Activated gamma-delta T cell treated with Interleukin-2 at 50 U/mL for 16 hours (primary cell): ENCODE results near the gene CABP4.
A peak's percentile ranks its signal among the peaks of the same experiment; 100 is the strongest.

Source experiments
- DNase-seq: peaks from one replicate; pipeline ENCODE4 v3.0.0-alpha.2; 2020

CABP4 gene

GRCh38 chr11:67436459-67437081 lies 18.6 kb upstream of the CABP4 start:
- DNase-seq = peak; percentile 61

GRCh38 chr11:67437082-67437808 lies 17.9 kb upstream of the CABP4 start, which contains the start of gene PTPRCAP:
PTPRCAP (minus strand) TSS chr11:67437682; CDS start chr11:67437619, 63 bp downstream.
- DNase-seq = peak; percentile 87

GRCh38 chr11:67437809-67438157 lies 17.4 kb upstream of the CABP4 start:
- DNase-seq = no peak

- DNase-seq = peak; percentile 70
Observed at GRCh38 chr11:67438158-67438902, 16.8 kb upstream of the CABP4 start.

- DNase-seq = no peak
Observed at GRCh38 chr11:67439321-67440228, 15.6 kb upstream of the CABP4 start.

GRCh38 chr11:67440229-67441097 lies 14.7 kb upstream of the CABP4 start:
- no peak for DNase-seq

- DNase-seq = no peak
Observed at GRCh38 chr11:67441098-67441563, 14.0 kb upstream of the CABP4 start.

GRCh38 chr11:67441731-67442351 lies 13.3 kb upstream of the CABP4 start:
- no peak for DNase-seq

GRCh38 chr11:67442504-67443404 lies 12.4 kb upstream of the CABP4 start:
- no peak for DNase-seq

- no peak for DNase-seq
Observed at GRCh38 chr11:67445515-67445914, 9.6 kb upstream of the CABP4 start.

- no peak for DNase-seq
Observed at GRCh38 chr11:67448220-67448609, 6.9 kb upstream of the CABP4 start.

GRCh38 chr11:67449116-67449844 lies 5.9 kb upstream of the CABP4 start:
- no peak for DNase-seq

GRCh38 chr11:67450796-67451657 lies 4.1 kb upstream of the CABP4 start:
- DNase-seq = no peak

- no peak for DNase-seq
Observed at GRCh38 chr11:67451658-67451976, 3.5 kb upstream of the CABP4 start.

GRCh38 chr11:67452141-67452952 lies 2.8 kb upstream of the CABP4 start, which contains the start of gene GPR152:
GPR152 (minus strand) TSS chr11:67452729; CDS start chr11:67452724, 5 bp downstream.
- DNase-seq = no peak

GRCh38 chr11:67453816-67454732 lies 1.1 kb upstream of the CABP4 start:
- no peak for DNase-seq
